HT1080 (cell line): Measurements from ENCODE around the gene MEN1. TPM values are rescaled to one million over a fixed set of nuclear protein-coding genes. Genes with fewer than 3 reads are reported as not detected.

Experiments used
- DNase-seq: peaks from one replicate; pipeline ENCODE4 v3.0.0-alpha.2; 2015; ENCODE audit warnings: low read depth
- polyA plus RNA-seq, 2 experiments: library from polyadenylated mRNA; depleted of rRNA; stranded (reverse); fragments of >200 nt; gene quantifications; 2 replicates each; pipeline ENCODE4 v1.2.3, GENCODE V29; 2015
- total RNA-seq: library from RNA; depleted of rRNA; stranded (reverse); fragments of >200 nt; shearing (Covaris generic); gene quantifications from 2 replicates; pipeline ENCODE4 v1.2.3, GENCODE V29; 2014; rRNA removed

MEN1 gene
- total RNA-seq: 22.3 and 34.1 TPM in 2 replicates
- 49.3 and 56.7 TPM in 2 replicates for polyA plus RNA-seq (2015; cell fraction: cytosol; rRNA removed)
- 71.2 and 75.4 TPM in 2 replicates for polyA plus RNA-seq (2015; cell fraction: nucleus; rRNA removed)

GRCh38 chr11:64810271-64810890 lies at the start of gene MEN1:
TSS of gene MEN1 (minus strand) at chr11:64810551. CDS start at chr11:64810109, 442 bp downstream.
- peak; percentile 98 for DNase-seq

GRCh38 chr11:64859542-64860414 lies 49.4 kb upstream of the MEN1 start:
- no peak for DNase-seq

- no peak for DNase-seq
Measured at GRCh38 chr11:64858467-64859263, 48.3 kb upstream of the MEN1 start.

- no peak for DNase-seq
Measured at GRCh38 chr11:64857485-64857884, 47.1 kb upstream of the MEN1 start.

GRCh38 chr11:64856382-64857227 lies 46.3 kb upstream of the MEN1 start:
- DNase-seq: peak; percentile 98

GRCh38 chr11:64855596-64856304 lies 45.4 kb upstream of the MEN1 start:
- DNase-seq: no peak

GRCh38 chr11:64854534-64855502 lies 44.5 kb upstream of the MEN1 start:
- peak; percentile 99 for DNase-seq

GRCh38 chr11:64854157-64854533 lies 43.8 kb upstream of the MEN1 start:
- no peak for DNase-seq

GRCh38 chr11:64853709-64854108 lies 43.4 kb upstream of the MEN1 start:
- no peak for DNase-seq

GRCh38 chr11:64852804-64853509 lies 42.6 kb upstream of the MEN1 start:
- DNase-seq: no peak

- no peak for DNase-seq
Measured at GRCh38 chr11:64851831-64852351, 41.5 kb upstream of the MEN1 start.

- DNase-seq: no peak
Measured at GRCh38 chr11:64850979-64851567, 40.7 kb upstream of the MEN1 start.

- no peak for DNase-seq
Measured at GRCh38 chr11:64849598-64850356, 39.4 kb upstream of the MEN1 start.

GRCh38 chr11:64848826-64849597 lies 38.7 kb upstream of the MEN1 start:
- no peak for DNase-seq

- DNase-seq: no peak
Measured at GRCh38 chr11:64848214-64848825, 38.0 kb upstream of the MEN1 start.
